HepG2 (cell line): ENCODE data around the gene SAP30. TPM values are rescaled to one million over a fixed set of nuclear protein-coding genes. Genes with fewer than 3 reads are reported as not detected.
A peak's percentile ranks its signal among the peaks of the same experiment; 100 is the strongest.

Experiments used
- ADNP ChIP-seq: sonication (generic); formaldehyde crosslinking; IDR thresholded peaks from 2 replicates; pipeline ENCODE4 v1.4.0; 2020; ENCODE audit warnings: missing genetic modification reagents
- AGO2 ChIP-seq: fragments of 200-400 bp; formaldehyde crosslinking; optimal IDR thresholded peaks from 2 replicates; pipeline ENCODE3; 2017; ENCODE audit warnings: mild to moderate bottlenecking, low read depth, low read length, moderate library complexity
- BRCA1 ChIP-seq: sonication (generic); formaldehyde crosslinking; IDR thresholded peaks from 2 replicates; pipeline ENCODE4 v1.4.0; 2020; ENCODE audit warnings: missing genetic modification reagents
- CREM ChIP-seq, 2 experiments: sonication (generic) in 1 of 2; formaldehyde crosslinking in 1 of 2; IDR thresholded peaks; 2 replicates each; pipeline versions ENCODE4 v1.4.0 to v1.6.1; 2016 to 2020; ENCODE audit warnings: antibody characterized with exemption in 1 of 2, mild to moderate bottlenecking in 1 of 2, missing genetic modification reagents in 1 of 2
- FOXA1 ChIP-seq, 2 experiments: fragments of 450-650 bp in 1 of 2; sonication (generic) in 1 of 2; formaldehyde crosslinking in 1 of 2; IDR thresholded peaks; 2 replicates each; pipeline versions ENCODE4 v1.4.0 to v1.6.1; 2016 to 2020; ENCODE audit warnings: missing genetic modification reagents in 1 of 2
- GFI1 ChIP-seq: sonication (generic); formaldehyde crosslinking; IDR thresholded peaks from 2 replicates; pipeline ENCODE4 v1.5.0; 2020; ENCODE audit warnings: missing genetic modification reagents, mild to moderate bottlenecking, borderline replicate concordance
- KDM2A ChIP-seq: sonication (generic); formaldehyde crosslinking; IDR thresholded peaks from 2 replicates; pipeline ENCODE4 v1.4.0; 2020; ENCODE audit warnings: low read depth, missing genetic modification reagents, borderline replicate concordance
- MEIS1 ChIP-seq: sonication (generic); formaldehyde crosslinking; IDR thresholded peaks from 2 replicates; pipeline ENCODE4 v1.9.0; 2021; ENCODE audit warnings: mild to moderate bottlenecking, missing genetic modification reagents, moderate library complexity, borderline replicate concordance
- PRPF4 ChIP-seq: fragments of 200-400 bp; formaldehyde crosslinking; IDR thresholded peaks from 2 replicates; pipeline ENCODE4 v1.6.1; 2016; ENCODE audit warnings: low read length, low read depth; ENCODE audit not compliant: poor library complexity, severe bottlenecking
- RFX1 ChIP-seq: fragments of 450-650 bp; IDR thresholded peaks from 2 replicates; pipeline ENCODE4 v1.6.1; 2017
- SP5 ChIP-seq: IDR thresholded peaks from 2 replicates; pipeline ENCODE4 v1.6.1; 2016; ENCODE audit warnings: low read depth, borderline replicate concordance
- TBX2 ChIP-seq: sonication (generic); formaldehyde crosslinking; IDR thresholded peaks from 2 replicates; pipeline ENCODE4 v1.5.0; 2020; ENCODE audit warnings: missing genetic modification reagents, mild to moderate bottlenecking, borderline replicate concordance
- ZBTB42 ChIP-seq: sonication (generic); formaldehyde crosslinking; IDR thresholded peaks from 2 replicates; pipeline ENCODE4 v1.5.0; 2020; ENCODE audit warnings: mild to moderate bottlenecking, missing genetic modification reagents
- ZNF136 ChIP-seq: sonication (generic); formaldehyde crosslinking; IDR thresholded peaks from 2 replicates; pipeline ENCODE4 v1.8.1; 2022; ENCODE audit warnings: low read depth, mild to moderate bottlenecking, moderate library complexity, missing genetic modification reagents
- ZNF83 ChIP-seq: sonication (generic); formaldehyde crosslinking; IDR thresholded peaks from 2 replicates; pipeline ENCODE4 v1.4.0; 2020; ENCODE audit warnings: missing genetic modification reagents, mild to moderate bottlenecking, borderline replicate concordance
- polyA plus RNA-seq, 8 experiments: library from polyadenylated mRNA; depleted of rRNA in 3 of 8; stranded (reverse) in 7 of 8; unstranded in 1 of 8; fragments of >200 nt; fragmentation: Illumina TruSeq in 4 of 8; extraction: Trizol in 4 of 8; gene quantifications; 2 replicates each; pipeline versions ENCODE4 v1.2.1 to v1.2.3, GENCODE V29; 2011 to 2016; ENCODE audit warnings: low read depth in 4 of 8, missing spikeins in 1 of 8, mixed read lengths in 1 of 8; ENCODE audit not compliant: insufficient read depth in 1 of 8
- total RNA-seq, 5 experiments: library from RNA; depleted of rRNA; stranded (reverse); fragments of >200 nt; fragmentation: Illumina TruSeq; extraction: Trizol; gene quantifications; 2 replicates each; pipeline ENCODE4 v1.2.3, GENCODE V29; 2016; ENCODE audit warnings: low read depth in 1 of 5
- TF ChIP-seq, protein P1 (sequence below): sonication (generic); formaldehyde crosslinking; IDR thresholded peaks from 2 replicates; pipeline ENCODE4 v1.4.0; 2020; ENCODE audit warnings: mild to moderate bottlenecking, low read depth, missing genetic modification reagents
- TF ChIP-seq, protein P2 (sequence below): sonication (generic); formaldehyde crosslinking; IDR thresholded peaks from 2 replicates; pipeline ENCODE4 v1.4.0; 2020; ENCODE audit warnings: missing genetic modification reagents
- TF ChIP-seq, protein P3 (sequence below): sonication (generic); formaldehyde crosslinking; IDR thresholded peaks from 2 replicates; pipeline ENCODE4 v1.8.0; 2022; ENCODE audit warnings: missing genetic modification reagents, low read depth, mild to moderate bottlenecking, borderline replicate concordance
- TF ChIP-seq, protein P4 (sequence below): sonication (generic); formaldehyde crosslinking; IDR thresholded peaks from 2 replicates; pipeline ENCODE4 v1.8.1; 2023; ENCODE audit warnings: missing genetic modification reagents, mild to moderate bottlenecking, borderline replicate concordance
- TF ChIP-seq, protein P5 (sequence below): sonication (generic); formaldehyde crosslinking; IDR thresholded peaks from 2 replicates; pipeline ENCODE4 v1.4.0; 2020; ENCODE audit warnings: missing genetic modification reagents

Gene SAP30
- total and polyA plus RNA-seq, 2 of the 13 experiments (the other 11 are each of a cell fraction or from before 2014, with no cell fraction given): 14.2 to 25.1 TPM

DNA sequence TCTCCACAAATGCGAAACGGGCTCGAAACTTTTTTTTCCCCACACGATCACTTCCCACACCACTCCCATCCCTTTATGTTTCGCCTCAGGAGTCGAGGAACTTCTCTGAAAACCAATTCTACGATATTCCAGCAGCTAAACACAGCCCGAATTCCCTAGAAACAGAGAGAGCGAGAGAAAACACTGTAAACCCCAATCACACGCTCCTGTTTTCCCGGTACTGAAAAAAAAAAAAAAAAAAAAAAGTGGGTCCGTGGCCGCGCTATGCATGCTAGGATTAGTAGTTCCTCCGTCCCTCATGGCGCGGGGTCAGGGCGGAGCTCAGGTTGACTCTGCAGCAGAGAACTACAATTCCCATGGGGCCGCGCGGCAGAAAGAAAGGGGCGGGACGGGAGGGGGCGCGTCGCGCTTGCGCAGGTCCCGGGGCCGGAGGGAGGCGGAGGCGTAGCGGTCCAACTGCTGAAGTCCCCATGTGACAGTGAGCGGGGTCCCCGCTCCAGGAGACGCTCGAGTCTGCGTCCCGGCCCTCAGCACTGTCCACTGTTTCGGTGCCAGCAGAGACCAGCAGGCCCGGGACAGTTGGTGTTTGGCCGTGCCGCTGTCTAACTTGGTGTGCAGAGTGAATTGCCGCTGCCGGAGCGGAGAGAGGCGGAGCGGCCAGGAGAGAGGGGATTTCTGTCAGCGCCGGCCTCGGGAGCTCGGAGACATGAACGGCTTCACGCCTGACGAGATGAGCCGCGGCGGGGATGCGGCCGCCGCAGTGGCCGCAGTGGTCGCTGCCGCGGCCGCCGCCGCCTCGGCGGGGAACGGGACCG lies at the start of gene SAP30 (continued):
- TF ChIP-seq, protein P1, sequence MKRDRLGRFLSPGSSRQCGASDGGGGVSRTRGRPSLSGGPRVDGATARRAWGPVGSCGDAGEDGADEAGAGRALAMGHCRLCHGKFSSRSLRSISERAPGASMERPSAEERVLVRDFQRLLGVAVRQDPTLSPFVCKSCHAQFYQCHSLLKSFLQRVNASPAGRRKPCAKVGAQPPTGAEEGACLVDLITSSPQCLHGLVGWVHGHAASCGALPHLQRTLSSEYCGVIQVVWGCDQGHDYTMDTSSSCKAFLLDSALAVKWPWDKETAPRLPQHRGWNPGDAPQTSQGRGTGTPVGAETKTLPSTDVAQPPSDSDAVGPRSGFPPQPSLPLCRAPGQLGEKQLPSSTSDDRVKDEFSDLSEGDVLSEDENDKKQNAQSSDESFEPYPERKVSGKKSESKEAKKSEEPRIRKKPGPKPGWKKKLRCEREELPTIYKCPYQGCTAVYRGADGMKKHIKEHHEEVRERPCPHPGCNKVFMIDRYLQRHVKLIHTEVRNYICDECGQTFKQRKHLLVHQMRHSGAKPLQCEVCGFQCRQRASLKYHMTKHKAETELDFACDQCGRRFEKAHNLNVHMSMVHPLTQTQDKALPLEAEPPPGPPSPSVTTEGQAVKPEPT (CRISPR knock-in tag): 0 out of 2 replicates have a peak, but pooled peaks have one; percentile 34
- TF ChIP-seq ADNP (CRISPR knock-in tag) (no peak), SP5 (CRISPR knock-in tag) (0 out of 2 replicates have a peak, but pooled peaks have one; percentile 25), ZNF83 (no peak), FOXA1 (IDR thresholded peaks at IDR 0.05) (no peak), FOXA1 (CRISPR knock-in tag; IDR thresholded peaks at IDR 0.05) (peak; percentile 28; the same call in 1 of the 2 replicates), GFI1 (CRISPR knock-in tag) (no peak), CREM (IDR thresholded peaks at IDR 0.05) (peak; percentile 87), CREM (CRISPR knock-in tag; IDR thresholded peaks at IDR 0.05) (no peak), MEIS1 (CRISPR knock-in tag) (peak; percentile 81; the same call in 1 of the 2 replicates), AGO2 (peak; percentile 28), PRPF4 (no peak), BRCA1 (CRISPR knock-in tag) (no peak), KDM2A (CRISPR knock-in tag) (peak; percentile 84; the same call in 1 of the 2 replicates), ZBTB42 (no peak), TBX2 (CRISPR knock-in tag) (peak; percentile 63; the same call in 1 of the 2 replicates), RFX1 (no peak), ZNF136 (CRISPR knock-in tag) (no peak)
- TF ChIP-seq, protein P2, sequence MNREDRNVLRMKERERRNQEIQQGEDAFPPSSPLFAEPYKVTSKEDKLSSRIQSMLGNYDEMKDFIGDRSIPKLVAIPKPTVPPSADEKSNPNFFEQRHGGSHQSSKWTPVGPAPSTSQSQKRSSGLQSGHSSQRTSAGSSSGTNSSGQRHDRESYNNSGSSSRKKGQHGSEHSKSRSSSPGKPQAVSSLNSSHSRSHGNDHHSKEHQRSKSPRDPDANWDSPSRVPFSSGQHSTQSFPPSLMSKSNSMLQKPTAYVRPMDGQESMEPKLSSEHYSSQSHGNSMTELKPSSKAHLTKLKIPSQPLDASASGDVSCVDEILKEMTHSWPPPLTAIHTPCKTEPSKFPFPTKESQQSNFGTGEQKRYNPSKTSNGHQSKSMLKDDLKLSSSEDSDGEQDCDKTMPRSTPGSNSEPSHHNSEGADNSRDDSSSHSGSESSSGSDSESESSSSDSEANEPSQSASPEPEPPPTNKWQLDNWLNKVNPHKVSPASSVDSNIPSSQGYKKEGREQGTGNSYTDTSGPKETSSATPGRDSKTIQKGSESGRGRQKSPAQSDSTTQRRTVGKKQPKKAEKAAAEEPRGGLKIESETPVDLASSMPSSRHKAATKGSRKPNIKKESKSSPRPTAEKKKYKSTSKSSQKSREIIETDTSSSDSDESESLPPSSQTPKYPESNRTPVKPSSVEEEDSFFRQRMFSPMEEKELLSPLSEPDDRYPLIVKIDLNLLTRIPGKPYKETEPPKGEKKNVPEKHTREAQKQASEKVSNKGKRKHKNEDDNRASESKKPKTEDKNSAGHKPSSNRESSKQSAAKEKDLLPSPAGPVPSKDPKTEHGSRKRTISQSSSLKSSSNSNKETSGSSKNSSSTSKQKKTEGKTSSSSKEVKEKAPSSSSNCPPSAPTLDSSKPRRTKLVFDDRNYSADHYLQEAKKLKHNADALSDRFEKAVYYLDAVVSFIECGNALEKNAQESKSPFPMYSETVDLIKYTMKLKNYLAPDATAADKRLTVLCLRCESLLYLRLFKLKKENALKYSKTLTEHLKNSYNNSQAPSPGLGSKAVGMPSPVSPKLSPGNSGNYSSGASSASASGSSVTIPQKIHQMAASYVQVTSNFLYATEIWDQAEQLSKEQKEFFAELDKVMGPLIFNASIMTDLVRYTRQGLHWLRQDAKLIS (CRISPR knock-in tag): no peak
- TF ChIP-seq, protein P3, sequence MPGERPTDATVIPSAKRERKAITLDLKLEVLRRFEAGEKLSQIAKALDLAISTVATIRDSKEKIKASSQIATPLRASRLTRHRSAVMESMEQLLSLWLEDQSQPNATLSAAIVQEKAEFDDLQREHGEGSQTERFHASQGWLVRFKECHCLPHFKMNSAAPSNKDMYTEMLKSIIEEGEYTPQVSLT (CRISPR knock-in tag): no peak
- TF ChIP-seq, protein P4, sequence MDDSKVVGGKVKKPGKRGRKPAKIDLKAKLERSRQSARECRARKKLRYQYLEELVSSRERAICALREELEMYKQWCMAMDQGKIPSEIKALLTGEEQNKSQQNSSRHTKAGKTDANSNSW (CRISPR knock-in tag): no peak
- TF ChIP-seq, protein P5, sequence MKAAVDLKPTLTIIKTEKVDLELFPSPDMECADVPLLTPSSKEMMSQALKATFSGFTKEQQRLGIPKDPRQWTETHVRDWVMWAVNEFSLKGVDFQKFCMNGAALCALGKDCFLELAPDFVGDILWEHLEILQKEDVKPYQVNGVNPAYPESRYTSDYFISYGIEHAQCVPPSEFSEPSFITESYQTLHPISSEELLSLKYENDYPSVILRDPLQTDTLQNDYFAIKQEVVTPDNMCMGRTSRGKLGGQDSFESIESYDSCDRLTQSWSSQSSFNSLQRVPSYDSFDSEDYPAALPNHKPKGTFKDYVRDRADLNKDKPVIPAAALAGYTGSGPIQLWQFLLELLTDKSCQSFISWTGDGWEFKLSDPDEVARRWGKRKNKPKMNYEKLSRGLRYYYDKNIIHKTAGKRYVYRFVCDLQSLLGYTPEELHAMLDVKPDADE (CRISPR knock-in tag): no peak
